Uterus (tissue), 4 donors: Measurements from ENCODE around the gene LGR6. TPM values are rescaled to one million over a fixed set of nuclear protein-coding genes. Genes with fewer than 3 reads are reported as not detected.
A peak's percentile ranks its signal among the peaks of the same experiment; 100 is the strongest.
"Not testable (repeated sequence)": the region's sequence is repeated elsewhere in the genome, so short reads cannot be mapped to it uniquely, and the experiment has no call there.

Source experiments
- DNase-seq, 2 donors: peaks; one replicate each; pipeline ENCODE4 v3.0.0-alpha.2; 2019 to 2020
- H3K27ac ChIP-seq, 2 donors: fragments of 200-600 bp; sonication (generic); 1 replicate in 1 of 2; 2 replicates in 1 of 2; pipeline ENCODE4 v1.5.1; 2016 to 2018
- H3K27me3 ChIP-seq, 2 donors: fragments of 200-600 bp; sonication (generic); one replicate each; pipeline ENCODE4 v1.5.1; 2018 to 2019; ENCODE audit warnings: control low read depth in 1 of 2
- H3K36me3 ChIP-seq, 2 donors: fragments of 200-600 bp; sonication (generic); one replicate each; pipeline ENCODE4 v1.5.1; 2019; ENCODE audit warnings: control low read depth in 1 of 2
- H3K4me1 ChIP-seq, 2 donors: fragments of 200-600 bp; sonication (generic); one replicate each; pipeline ENCODE4 v1.5.1; 2018 to 2019; ENCODE audit warnings: control low read depth in 1 of 2
- H3K4me3 ChIP-seq, 2 donors: fragments of 200-600 bp; sonication (generic); 1 replicate in 1 of 2; 2 replicates in 1 of 2; pipeline ENCODE4 v1.5.1; 2018 to 2019; ENCODE audit warnings: mild to moderate bottlenecking in 1 of 2
- H3K9me3 ChIP-seq, 2 donors: fragments of 200-600 bp; sonication (generic); one replicate each; pipeline ENCODE4 v1.5.1; 2019; ENCODE audit warnings: control low read depth in 1 of 2
- CTCF ChIP-seq, 4 experiments: fragments of 200-600 bp in 2 of 4; fragments of 450-650 bp in 2 of 4; sonication (generic) in 2 of 4; IDR thresholded peaks; one replicate each; pipeline ENCODE4 v1.5.1; 2016 to 2019; ENCODE audit warnings: antibody characterized with exemption in 4 of 4, mild to moderate bottlenecking in 2 of 4, moderate library complexity in 1 of 4
- POLR2A ChIP-seq, 2 donors: fragments of 450-650 bp; IDR thresholded peaks; one replicate each; pipeline ENCODE4 v1.6.1; 2016; ENCODE audit warnings: antibody characterized with exemption in 2 of 2, mild to moderate bottlenecking in 1 of 2, moderate library complexity in 1 of 2
- intact Hi-C: fragments of 100-400 bp; cut with DNase I; formaldehyde crosslinking; loops from one replicate; pipeline ENCODE4 v1.15.1; 2023; ENCODE audit warnings: low total_unique reads
- total RNA-seq, 4 donors: library from RNA; depleted of rRNA in 3 of 4; stranded (reverse); fragments of >200 nt in 3 of 4; gene quantifications; one replicate each; pipeline versions ENCODE4 v1.1.0 to v1.2.4, GENCODE V29; 2014 to 2023
- donor health status: DM: yes; HTN: yes; CAD: no.

Gene LGR6
- total RNA-seq, 4 donors from 2014 or later = 3.5 to 7.2 (median 4.0) TPM; not detected in 1

GRCh38 chr1:202235856-202236837, 42.5 kb downstream of the LGR6 start:
- no peaks in the 10 kb centered on the region for H3K4me1 ChIP-seq
- intact Hi-C loops = no loop called here
- TF ChIP-seq CTCF (IDR thresholded peaks at IDR 0.05) = peak; percentile 41 to 71 (median 53)
- TF ChIP-seq POLR2A (IDR thresholded peaks at IDR 0.05) = no peak
- H3K27me3 ChIP-seq = no peaks in the 10 kb centered on the region
- no peak overlapping the region for H3K27ac ChIP-seq
- no peaks in the 10 kb centered on the region for H3K9me3 ChIP-seq
- peak; percentile 34 to 44 for DNase-seq
- no peak overlapping the region for H3K4me3 ChIP-seq
- no peaks in the 10 kb centered on the region for H3K36me3 ChIP-seq

DNA sequence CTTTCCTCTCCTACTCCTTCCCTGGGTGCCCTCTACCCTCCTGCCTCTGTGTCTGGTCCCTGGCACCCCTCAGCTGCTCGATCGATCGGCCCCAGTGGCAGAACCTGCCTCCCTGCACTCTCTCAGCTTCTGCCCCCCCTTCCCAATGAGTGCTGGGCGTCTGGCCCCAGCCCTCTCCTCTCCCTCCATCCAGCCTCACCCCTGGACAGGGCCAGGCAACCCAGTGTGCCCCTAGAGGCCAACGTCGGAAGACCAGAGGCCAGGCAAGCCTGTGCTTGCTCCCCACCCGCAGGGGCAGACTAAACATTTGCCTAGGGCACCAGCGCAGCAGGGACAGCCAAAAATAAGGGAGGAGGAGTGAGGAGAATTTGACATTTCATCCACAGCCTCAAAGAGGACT, 43.5 kb downstream of the LGR6 start:
- Histone ChIP-seq H3K4me1 (no peaks in the 10 kb centered on the region), H3K36me3 (no peaks in the 10 kb centered on the region), H3K27me3 (no peaks in the 10 kb centered on the region), H3K9me3 (no peaks in the 10 kb centered on the region), H3K4me3 (no peak overlapping the region), H3K27ac (no peak overlapping the region)
- DNase-seq = no peak
- TF ChIP-seq POLR2A (IDR thresholded peaks at IDR 0.05) (no peak), CTCF (IDR thresholded peaks at IDR 0.05) (peak in 1 of 4 experiments; percentile 4)
- intact Hi-C loops = no loop called here

GRCh38 chr1:202238914-202239313, 45.3 kb downstream of the LGR6 start:
- no peak overlapping the region for H3K4me3 ChIP-seq
- no peaks in the 10 kb centered on the region for H3K9me3 ChIP-seq
- H3K27me3 ChIP-seq = no peaks in the 10 kb centered on the region
- DNase-seq = no peak
- intact Hi-C loops = no loop called here
- TF ChIP-seq POLR2A (IDR thresholded peaks at IDR 0.05) (no peak), CTCF (IDR thresholded peaks at IDR 0.05) (no peak)
- H3K27ac ChIP-seq = no peak overlapping the region
- H3K4me1 ChIP-seq = no peaks in the 10 kb centered on the region
- H3K36me3 ChIP-seq = no peaks in the 10 kb centered on the region

DNA sequence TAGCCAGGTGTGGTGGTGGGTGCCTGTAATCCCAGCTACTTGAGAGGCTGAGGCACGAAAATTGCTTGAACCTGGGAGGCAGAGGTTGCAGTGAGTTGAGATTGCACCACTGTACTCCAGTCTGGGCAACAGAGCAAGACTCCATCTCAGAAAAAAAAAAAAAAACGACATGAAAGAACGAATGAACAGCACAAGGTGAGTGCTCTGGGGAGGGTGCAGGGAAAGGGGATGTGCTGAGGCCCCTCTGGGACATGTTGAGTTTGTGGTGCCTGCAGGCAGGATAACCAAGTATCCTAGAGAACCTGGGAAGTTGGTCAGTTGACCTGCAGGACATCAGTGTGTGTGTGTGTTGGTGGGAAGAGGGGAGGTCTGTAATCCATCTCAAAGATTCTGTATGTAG, 46.6 kb downstream of the LGR6 start:
- H3K27me3 ChIP-seq, H3K36me3 ChIP-seq, H3K4me1 ChIP-seq, DNase-seq, H3K4me3 ChIP-seq, intact Hi-C loops, H3K27ac ChIP-seq, H3K9me3 ChIP-seq: not testable (repeated sequence)

DNA sequence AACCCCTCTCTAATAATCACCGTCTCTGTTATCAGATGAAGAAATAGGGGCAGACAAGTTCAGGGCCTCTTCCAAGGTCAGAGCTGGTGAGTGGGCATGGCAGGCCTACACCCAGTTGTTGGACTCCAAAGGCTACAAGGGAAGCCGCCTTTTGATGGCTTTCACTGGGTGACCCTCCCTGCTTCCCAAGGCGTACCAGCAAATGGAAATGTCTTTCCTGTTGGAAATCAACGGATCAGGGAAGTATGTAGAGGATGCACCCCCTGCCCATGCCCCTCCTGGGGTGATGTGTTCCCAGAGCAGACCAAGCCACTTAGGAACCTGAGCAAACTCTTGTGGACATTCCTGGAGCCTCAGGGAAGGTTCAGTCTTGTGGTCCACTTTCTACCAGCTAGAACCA, 47.4 kb downstream of the LGR6 start:
- Histone ChIP-seq H3K27ac (no peak overlapping the region), H3K4me1 (no peaks in the 10 kb centered on the region), H3K36me3 (no peaks in the 10 kb centered on the region), H3K9me3 (no peaks in the 10 kb centered on the region), H3K4me3 (no peak overlapping the region), H3K27me3 (no peaks in the 10 kb centered on the region)
- no peak for DNase-seq
- intact Hi-C loops = no loop called here
- TF ChIP-seq CTCF (IDR thresholded peaks at IDR 0.05) = no peak
- no peak for TF ChIP-seq POLR2A (IDR thresholded peaks at IDR 0.05)
